ENCODE measurements around the gene HNRNPLL. TPM values are rescaled to one million over a fixed set of nuclear protein-coding genes. Genes with fewer than 3 reads are reported as not detected.

Gene HNRNPLL
- total RNA-seq, 1 experiment from 2014 or later: 43.2 TPM

GRCh38 chr2:38561691-38562090 lies 41.0 kb downstream of the HNRNPLL start:
- ATAC-seq (no peak), DNase-seq (ENCODE audit: low read depth, low spot score) (no peak)
- H3K4me3 ChIP-seq (replicated peaks in 1 of 2; ENCODE audit: low read depth in 1 of 2, low read length in 2 of 2): no peak overlapping the region
- no peak overlapping the region for H3K27ac ChIP-seq (ENCODE audit: low read depth, low read length)
- H3K27me3 ChIP-seq (ENCODE audit: insufficient read depth, low read length): no peaks in the 10 kb centered on the region
- ChIA-PET POLR2A (no interaction called here), RAD21 (ENCODE audit: low non-redundant PET in 1 of 2, low total read pairs in 2 of 2, uncharacterized antibody in 2 of 2, unreplicated experiment in 2 of 2) (no interaction called here), CTCF (interaction anchor here (3.3 kb wide), 1 partner anchor 20 kb away, joined by 20 read pairs; no protein-coding TSS in a partner anchor)
- H3K9me2 ChIP-seq (ENCODE audit: insufficient read depth): no peaks in the 10 kb centered on the region
- H3K9ac ChIP-seq (ENCODE audit: low read length): no peak overlapping the region
- no peaks in the 10 kb centered on the region for H4K20me1 ChIP-seq (ENCODE audit: insufficient read depth)
- H3K4me2 ChIP-seq (ENCODE audit: low read length): no peak overlapping the region
- no peaks in the 10 kb centered on the region for H3K79me2 ChIP-seq (ENCODE audit: insufficient read depth, low read length)
- H3K4me1 ChIP-seq (ENCODE audit: control insufficient read depth in 1 of 2, insufficient read depth in 2 of 2, low read length in 2 of 2): no peaks in the 10 kb centered on the region
- intact Hi-C loops (cut with micrococcal nuclease): no loop called here
- BruUV-seq (replicated peaks): no TSS peak
- no peak overlapping the region for H2AFZ ChIP-seq (ENCODE audit: low read depth, low read length, poor library complexity, severe bottlenecking)
- H3K9me3 ChIP-seq (ENCODE audit: control insufficient read depth in 1 of 2, insufficient read depth in 1 of 2, low read depth in 1 of 2, low read length in 2 of 2): no peaks in the 10 kb centered on the region
- H3K36me3 ChIP-seq (ENCODE audit: control insufficient read depth in 1 of 2, insufficient read depth in 2 of 2, low read length in 2 of 2): peaks cover 0 to 8% of the 10 kb centered on the region in 2 experiments; a peak in 2 of 4 replicates
- TF ChIP-seq RAD21 (IDR thresholded peaks at IDR 0.05; ENCODE audit: low read depth) (no peak), REST (IDR thresholded peaks at IDR 0.05; ENCODE audit: low read depth) (no peak), SRF (IDR thresholded peaks at IDR 0.05; ENCODE audit: low read depth) (no peak), TCF7L2 (IDR thresholded peaks at IDR 0.05; ENCODE audit: borderline replicate concordance, extremely low read depth, insufficient read depth, insufficient read length) (no peak), POLR2A (IDR thresholded peaks at IDR 0.05; ENCODE audit: borderline replicate concordance, extremely low read depth, insufficient read depth, insufficient read length) (no peak), ZNF274 (IDR thresholded peaks at IDR 0.05; ENCODE audit: low read depth, low read length) (no peak), CEBPB (IDR thresholded peaks at IDR 0.05; ENCODE audit: low read depth) (no peak)

GRCh38 chr2:38560092-38560491 lies 42.6 kb downstream of the HNRNPLL start:
- intact Hi-C loops (cut with micrococcal nuclease): no loop called here
- BruUV-seq (replicated peaks): no TSS peak
- H3K27ac ChIP-seq (ENCODE audit: low read depth, low read length): no peak overlapping the region
- TF ChIP-seq, protein P1, sequence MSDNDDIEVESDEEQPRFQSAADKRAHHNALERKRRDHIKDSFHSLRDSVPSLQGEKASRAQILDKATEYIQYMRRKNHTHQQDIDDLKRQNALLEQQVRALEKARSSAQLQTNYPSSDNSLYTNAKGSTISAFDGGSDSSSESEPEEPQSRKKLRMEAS (IDR thresholded peaks at IDR 0.05): no peak
- no peak for TF ChIP-seq FOSL1 (IDR thresholded peaks at IDR 0.05; ENCODE audit: low read depth)
- no peak for TF ChIP-seq RAD21 (IDR thresholded peaks at IDR 0.05; ENCODE audit: low read depth)
- TF ChIP-seq REST (IDR thresholded peaks at IDR 0.05; ENCODE audit: low read depth): no peak
- no peak for TF ChIP-seq ELF1 (IDR thresholded peaks at IDR 0.05; ENCODE audit: borderline replicate concordance, low read depth)
- TF ChIP-seq ATF3 (IDR thresholded peaks at IDR 0.05): no peak
- TF ChIP-seq SP1 (IDR thresholded peaks at IDR 0.05; ENCODE audit: low read depth): no peak
- TF ChIP-seq SRF (IDR thresholded peaks at IDR 0.05; ENCODE audit: low read depth): no peak
- no peak for TF ChIP-seq CBX3 (IDR thresholded peaks at IDR 0.05; ENCODE audit: low read depth)
- TF ChIP-seq YY1 (IDR thresholded peaks at IDR 0.05; ENCODE audit: extremely low read depth, insufficient replicate concordance, low read depth, low read length): no peak

More at GRCh38 chr2:38560092-38560491, 42.6 kb downstream of the HNRNPLL start:
- Histone ChIP-seq H3K27me3 (ENCODE audit: insufficient read depth, low read length) (no peaks in the 10 kb centered on the region), H3K79me2 (ENCODE audit: insufficient read depth, low read length) (no peaks in the 10 kb centered on the region), H3K36me3 (ENCODE audit: control insufficient read depth in 1 of 2, insufficient read depth in 2 of 2, low read length in 2 of 2) (peaks cover 0 to 5% of the 10 kb centered on the region in 2 experiments; a peak in 1 of 4 replicates), H4K20me1 (ENCODE audit: insufficient read depth) (no peaks in the 10 kb centered on the region), H3K4me2 (ENCODE audit: low read length) (no peak overlapping the region), H3K9me3 (ENCODE audit: control insufficient read depth in 1 of 2, insufficient read depth in 1 of 2, low read depth in 1 of 2, low read length in 2 of 2) (no peaks in the 10 kb centered on the region), H3K4me3 (replicated peaks in 1 of 2; ENCODE audit: low read depth in 1 of 2, low read length in 2 of 2) (no peak overlapping the region), H3K9me2 (ENCODE audit: insufficient read depth) (no peaks in the 10 kb centered on the region), H3K4me1 (ENCODE audit: control insufficient read depth in 1 of 2, insufficient read depth in 2 of 2, low read length in 2 of 2) (no peaks in the 10 kb centered on the region), H3K9ac (ENCODE audit: low read length) (no peak overlapping the region), H2AFZ (ENCODE audit: low read depth, low read length, poor library complexity, severe bottlenecking) (no peak overlapping the region)
- ChIA-PET CTCF (no interaction called here), POLR2A (no interaction called here), RAD21 (ENCODE audit: low non-redundant PET in 1 of 2, low total read pairs in 2 of 2, uncharacterized antibody in 2 of 2, unreplicated experiment in 2 of 2) (no interaction called here)
- no peak for DNase-seq (ENCODE audit: low read depth, low spot score)
- ATAC-seq: no peak
